OCI-LY1 (cell line): ENCODE results near the gene PLCB2.

Experiments used
- H2AFZ ChIP-seq: fragments of 200-600 bp; sonication (generic), shearing (Covaris generic); 2 replicates; pipeline ENCODE4 v1.6.0; 2014; ENCODE audit warnings: antibody characterized with exemption, mild to moderate bottlenecking, low read length
- H3F3A ChIP-seq: fragments of 200-600 bp; sonication (generic), shearing (Covaris generic); 2 replicates; pipeline ENCODE4 v1.6.0; 2014; ENCODE audit warnings: mild to moderate bottlenecking, antibody characterized with exemption, low read length, moderate library complexity; ENCODE audit not compliant: insufficient read depth
- H3K27ac ChIP-seq: fragments of 200-600 bp; sonication (generic); 2 replicates; pipeline ENCODE4 v1.5.1; 2014; ENCODE audit warnings: low read length, mixed run types, mild to moderate bottlenecking, low read depth; ENCODE audit not compliant: poor library complexity, severe bottlenecking
- H3K27me3 ChIP-seq: fragments of 200-600 bp; sonication (generic); 2 replicates; pipeline ENCODE4 v1.6.0; 2014; ENCODE audit warnings: antibody characterized with exemption, mild to moderate bottlenecking, low read length, moderate library complexity; ENCODE audit not compliant: insufficient read depth
- H3K36me3 ChIP-seq: fragments of 200-600 bp; sonication (generic); 2 replicates; pipeline ENCODE4 v1.6.1; 2014; ENCODE audit warnings: mild to moderate bottlenecking, antibody characterized with exemption, low read length, moderate library complexity, mixed read lengths; ENCODE audit not compliant: insufficient read depth
- H3K4me1 ChIP-seq: fragments of 200-600 bp; sonication (generic); 2 replicates; pipeline ENCODE4 v1.5.1; 2014; ENCODE audit warnings: mild to moderate bottlenecking, low read length, moderate library complexity; ENCODE audit not compliant: insufficient read depth, severe bottlenecking
- H3K4me2 ChIP-seq: fragments of 200-600 bp; sonication (generic), shearing (Covaris generic); 2 replicates; pipeline ENCODE4 v1.6.1; 2014; ENCODE audit warnings: low read length
- H3K4me3 ChIP-seq: fragments of 200-600 bp; sonication (generic); 2 replicates; pipeline ENCODE4 v1.5.1; 2014; ENCODE audit warnings: low read length, low read depth, mild to moderate bottlenecking, mixed read lengths; ENCODE audit not compliant: poor library complexity, severe bottlenecking
- H3K79me2 ChIP-seq: fragments of 200-600 bp; shearing (Covaris generic); 2 replicates; pipeline ENCODE4 v1.6.1; 2016; ENCODE audit warnings: mixed run types, low read length, mixed read lengths; ENCODE audit not compliant: insufficient read depth
- H3K9ac ChIP-seq: fragments of 200-600 bp; sonication (generic), shearing (Covaris generic); 2 replicates; pipeline ENCODE4 v1.6.1; 2014; ENCODE audit warnings: mild to moderate bottlenecking, low read length, mixed read lengths
- H3K9me2 ChIP-seq: fragments of 200-600 bp; sonication (generic), shearing (Covaris generic); 2 replicates; pipeline ENCODE4 v1.6.1; 2014; ENCODE audit warnings: low read depth, mild to moderate bottlenecking, low read length, mixed read lengths
- H3K9me3 ChIP-seq: fragments of 200-600 bp; shearing (Covaris generic); 2 replicates; pipeline ENCODE4 v1.6.1; 2014; ENCODE audit warnings: low read length, mixed read lengths
- H4K20me1 ChIP-seq: fragments of 200-600 bp; sonication (generic), shearing (Covaris generic); 2 replicates; pipeline ENCODE4 v1.6.0; 2016; ENCODE audit warnings: mild to moderate bottlenecking, low read length; ENCODE audit not compliant: insufficient read depth
- CTCF ChIP-seq: fragments of 200-600 bp; sonication (generic), shearing (Covaris generic); IDR thresholded peaks from 2 replicates; pipeline ENCODE4 v1.5.1; 2017; ENCODE audit warnings: mild to moderate bottlenecking, antibody characterized with exemption, low read length, moderate library complexity, mixed read lengths
- EZH2 ChIP-seq: fragments of 200-600 bp; sonication (generic), shearing (Covaris generic); IDR thresholded peaks from 2 replicates; pipeline ENCODE4 v1.8.0; 2017; ENCODE audit warnings: borderline replicate concordance, mixed run types, mild to moderate bottlenecking, antibody characterized with exemption, low read length, moderate library complexity, mixed read lengths

PLCB2 gene

GRCh38 chr15:40300771-40301170, 7.0 kb downstream of the PLCB2 start:
- TF ChIP-seq EZH2 (no peak), CTCF (no peak)
- Histone ChIP-seq H3K4me1 (no peaks in the 10 kb centered on the region), H3K9me2 (no peaks in the 10 kb centered on the region), H2AFZ (no peak overlapping the region), H3K79me2 (no peaks in the 10 kb centered on the region), H3K4me2 (no peak overlapping the region), H3K27ac (no peak overlapping the region), H3K9ac (no peak overlapping the region), H3K27me3 (peaks cover 14% of the 10 kb centered on the region; the same call in 1 of the 2 replicates), H3K36me3 (no peaks in the 10 kb centered on the region; the same call in 1 of the 2 replicates), H3K4me3 (no peak overlapping the region), H3F3A (no peaks in the 10 kb centered on the region), H3K9me3 (peaks cover 6% of the 10 kb centered on the region), H4K20me1 (no peaks in the 10 kb centered on the region)

GRCh38 chr15:40300367-40300766, 7.4 kb downstream of the PLCB2 start:
- Histone ChIP-seq H3K9me2 (no peaks in the 10 kb centered on the region), H3K27ac (no peak overlapping the region), H4K20me1 (no peaks in the 10 kb centered on the region), H3K4me3 (no peak overlapping the region), H3K4me1 (no peaks in the 10 kb centered on the region), H3K79me2 (no peaks in the 10 kb centered on the region), H3K36me3 (no peaks in the 10 kb centered on the region; the same call in 1 of the 2 replicates), H3F3A (no peaks in the 10 kb centered on the region), H3K9me3 (peaks cover 6% of the 10 kb centered on the region), H3K27me3 (peaks cover 14% of the 10 kb centered on the region; the same call in 1 of the 2 replicates), H2AFZ (no peak overlapping the region), H3K9ac (no peak overlapping the region), H3K4me2 (no peak overlapping the region)
- TF ChIP-seq EZH2 (no peak), CTCF (no peak)

DNA sequence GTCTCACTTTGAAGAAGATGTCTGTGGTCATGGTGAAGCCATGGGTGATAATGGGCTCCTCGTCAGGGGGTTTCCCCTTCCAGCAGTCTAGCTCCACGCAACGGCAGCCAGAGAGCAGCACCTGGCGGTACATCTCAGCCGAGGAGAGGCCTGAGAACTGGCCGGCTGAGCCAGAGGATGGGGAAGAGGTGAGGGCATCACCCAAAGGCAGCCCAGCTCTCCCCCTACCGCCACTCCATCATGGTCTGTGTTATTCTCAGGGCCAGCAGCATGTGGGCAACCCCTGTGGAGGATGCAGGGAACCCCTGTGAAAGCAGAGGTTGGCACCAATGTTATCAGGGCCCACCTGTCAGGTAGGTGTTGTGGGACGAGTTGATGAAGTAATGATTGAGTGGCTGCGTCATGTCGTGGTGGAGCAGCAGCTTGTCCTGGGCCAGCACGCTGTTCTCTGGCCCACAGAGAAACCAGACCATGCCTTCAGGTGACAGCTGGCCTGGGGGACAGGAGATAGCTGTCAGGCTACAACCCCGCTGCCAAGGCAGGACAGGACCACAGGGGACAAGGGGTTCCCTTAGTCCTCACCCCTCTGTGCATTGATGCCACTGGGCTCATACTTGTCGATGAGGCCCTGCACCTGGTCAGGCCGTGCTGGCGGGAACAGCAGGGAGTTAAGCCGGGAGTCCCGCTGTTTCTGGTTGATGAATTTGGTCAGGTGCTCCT, 9.4 kb downstream of the PLCB2 start:
- Histone ChIP-seq H4K20me1 (no peaks in the 10 kb centered on the region), H3K4me3 (no peak overlapping the region), H3K36me3 (no peaks in the 10 kb centered on the region; the same call in 1 of the 2 replicates), H2AFZ (no peak overlapping the region), H3K9me3 (peaks cover 6% of the 10 kb centered on the region), H3K79me2 (no peaks in the 10 kb centered on the region), H3K9ac (no peak overlapping the region), H3K4me2 (no peak overlapping the region), H3K9me2 (no peaks in the 10 kb centered on the region), H3K27me3 (peaks cover 14% of the 10 kb centered on the region; the same call in 1 of the 2 replicates), H3F3A (no peaks in the 10 kb centered on the region), H3K27ac (no peak overlapping the region), H3K4me1 (no peaks in the 10 kb centered on the region)
- TF ChIP-seq EZH2 (no peak), CTCF (no peak)
